Stimulated activated CD8-positive, alpha-beta memory T cell treated with anti-CD3 and anti-CD28 coated beads, Interleukin-4, amount 100 ng/mL, for 1 hour (primary cell): ENCODE measurements around the gene CNIH2.
"Not testable (repeated sequence)": the region's sequence is repeated elsewhere in the genome, so short reads cannot be mapped to it uniquely, and the experiment has no call there.

Experiments used
- DNase-seq, 2 donors: peaks; one replicate each; pipeline ENCODE4 v3.0.0-alpha.2; 2020; ENCODE audit warnings: low read depth in 2 of 2, low spot score in 1 of 2

The CNIH2 gene

GRCh38 chr11:66275984-66276612, 1.9 kb upstream of the CNIH2 start:
- DNase-seq = no peak

GRCh38 chr11:66276619-66277018, 1.4 kb upstream of the CNIH2 start:
- not testable (repeated sequence) for DNase-seq

- DNase-seq = not testable (repeated sequence)
These were observed 911 bp upstream of the CNIH2 start for GRCh38 chr11:66277064-66277463.

GRCh38 chr11:66278363-66279091, 552 bp downstream of the CNIH2 start:
- DNase-seq = no peak

- DNase-seq = no peak
These were observed 1.2 kb downstream of the CNIH2 start for GRCh38 chr11:66279092-66279734.

GRCh38 chr11:66280428-66280827, 2.5 kb downstream of the CNIH2 start:
- no peak for DNase-seq

GRCh38 chr11:66281001-66281400, 3.0 kb downstream of the CNIH2 start:
- DNase-seq = no peak

GRCh38 chr11:66281776-66282467, 3.9 kb downstream of the CNIH2 start:
- DNase-seq = no peak

GRCh38 chr11:66282468-66283455, 4.8 kb downstream of the CNIH2 start:
- DNase-seq = peak; percentile 98 to 99

- no peak for DNase-seq
These were observed 5.6 kb downstream of the CNIH2 start for GRCh38 chr11:66283461-66284105.

GRCh38 chr11:66284526-66285078, 6.6 kb downstream of the CNIH2 start:
- no peak for DNase-seq

- DNase-seq = no peak
These were observed 7.4 kb downstream of the CNIH2 start for GRCh38 chr11:66285250-66285947.

GRCh38 chr11:66286699-66287098, 8.7 kb downstream of the CNIH2 start:
- DNase-seq = no peak

- DNase-seq = no peak
These were observed 9.4 kb downstream of the CNIH2 start for GRCh38 chr11:66287211-66287888.

- no peak for DNase-seq
These were observed 10.1 kb downstream of the CNIH2 start for GRCh38 chr11:66287889-66288670.

- peak; percentile 90 to 96 for DNase-seq
These were observed 10.9 kb downstream of the CNIH2 start, which contains the start of gene YIF1A for GRCh38 chr11:66288671-66289547. TSS of gene YIF1A (minus strand) at chr11:66289143. CDS start at chr11:66288985, 158 bp downstream.
